ENCODE results near the gene BORCS5. TPM values are rescaled to one million over a fixed set of nuclear protein-coding genes. Genes with fewer than 3 reads are reported as not detected.

The BORCS5 gene
- total RNA-seq, 1 experiment from 2014 or later, result 2.5 TPM

- no peak for DNase-seq (ENCODE audit: low read depth)
Observed at GRCh38 chr12:12513416-12514006, 156.6 kb downstream of the BORCS5 start.

- no peak for DNase-seq (ENCODE audit: low read depth)
Observed at GRCh38 chr12:12518464-12518845, 161.6 kb downstream of the BORCS5 start.

GRCh38 chr12:12518919-12519318, 162.0 kb downstream of the BORCS5 start:
- no peak for DNase-seq (ENCODE audit: low read depth)

Other genes with a start within 250 kb of the BORCS5 start
- gene LRP6, start 90.0 kb upstream of the BORCS5 start, total RNA-seq (2014; rRNA removed; shearing (Covaris generic)), result 5.1 and 6.3 TPM in 2 replicates
- gene MANSC1, start 6.8 kb upstream of the BORCS5 start, total RNA-seq (2014; rRNA removed; shearing (Covaris generic)), result 0.06 and 1.5 TPM in 2 replicates
- 4.6 and 4.8 TPM in 2 replicates for gene DUSP16, start 205.8 kb downstream of the BORCS5 start, total RNA-seq (2014; rRNA removed; shearing (Covaris generic))

All from Daoy (cell line).